VCaP (cell line): ENCODE measurements around the gene KCNC2.

Experiments used
- H3K27ac ChIP-seq: fragments of 450-650 bp; 2 replicates; pipeline ENCODE4 v1.5.1; 2017
- TF ChIP-seq, protein P1 (sequence below): fragments of 450-650 bp; conservative IDR thresholded peaks from 2 replicates; pipeline ENCODE4 v1.5.1; 2017; ENCODE audit warnings: mild to moderate bottlenecking, moderate library complexity

The KCNC2 gene

DNA sequence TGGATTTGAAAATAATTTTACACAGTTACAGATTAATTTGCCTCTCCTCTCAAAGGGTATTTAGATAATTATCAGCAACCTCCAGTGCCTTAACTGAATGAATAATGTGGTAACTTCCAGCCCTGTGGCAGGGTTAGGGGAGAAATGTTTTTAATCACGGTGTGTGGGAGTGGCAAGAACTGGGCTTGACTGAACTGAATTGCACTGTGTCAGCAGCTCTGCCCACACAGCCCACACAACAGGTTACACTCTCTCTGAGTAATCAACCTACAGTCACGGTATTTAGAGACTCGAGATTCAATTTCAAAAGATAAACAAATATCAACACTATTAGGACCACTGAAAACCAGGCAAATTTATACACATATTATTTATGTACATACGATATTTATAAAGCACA lies 198.5 kb downstream of the KCNC2 start:
- H3K27ac ChIP-seq, result no peak overlapping the region
- TF ChIP-seq, protein P1, sequence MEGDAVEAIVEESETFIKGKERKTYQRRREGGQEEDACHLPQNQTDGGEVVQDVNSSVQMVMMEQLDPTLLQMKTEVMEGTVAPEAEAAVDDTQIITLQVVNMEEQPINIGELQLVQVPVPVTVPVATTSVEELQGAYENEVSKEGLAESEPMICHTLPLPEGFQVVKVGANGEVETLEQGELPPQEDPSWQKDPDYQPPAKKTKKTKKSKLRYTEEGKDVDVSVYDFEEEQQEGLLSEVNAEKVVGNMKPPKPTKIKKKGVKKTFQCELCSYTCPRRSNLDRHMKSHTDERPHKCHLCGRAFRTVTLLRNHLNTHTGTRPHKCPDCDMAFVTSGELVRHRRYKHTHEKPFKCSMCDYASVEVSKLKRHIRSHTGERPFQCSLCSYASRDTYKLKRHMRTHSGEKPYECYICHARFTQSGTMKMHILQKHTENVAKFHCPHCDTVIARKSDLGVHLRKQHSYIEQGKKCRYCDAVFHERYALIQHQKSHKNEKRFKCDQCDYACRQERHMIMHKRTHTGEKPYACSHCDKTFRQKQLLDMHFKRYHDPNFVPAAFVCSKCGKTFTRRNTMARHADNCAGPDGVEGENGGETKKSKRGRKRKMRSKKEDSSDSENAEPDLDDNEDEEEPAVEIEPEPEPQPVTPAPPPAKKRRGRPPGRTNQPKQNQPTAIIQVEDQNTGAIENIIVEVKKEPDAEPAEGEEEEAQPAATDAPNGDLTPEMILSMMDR, result no peak

DNA sequence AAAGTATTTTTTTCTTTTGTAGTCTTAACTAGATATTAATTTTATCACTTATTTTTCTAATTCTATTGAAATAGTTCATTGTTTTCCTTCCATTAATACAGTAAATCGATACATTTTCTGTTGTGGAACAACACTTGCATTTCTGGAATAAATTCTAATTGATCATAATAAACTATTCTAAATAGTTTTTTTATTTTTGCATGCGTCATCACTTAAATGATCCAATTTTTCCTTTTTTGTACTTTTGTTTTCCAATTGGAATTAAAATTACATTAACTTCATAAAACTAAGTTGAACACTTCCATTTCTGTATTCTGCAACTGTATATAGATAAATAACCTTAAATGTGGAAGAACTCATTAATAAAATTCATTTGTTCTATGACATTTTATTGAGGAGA lies 202.5 kb downstream of the KCNC2 start:
- TF ChIP-seq, protein P1, result no peak
- H3K27ac ChIP-seq, result no peak overlapping the region

DNA sequence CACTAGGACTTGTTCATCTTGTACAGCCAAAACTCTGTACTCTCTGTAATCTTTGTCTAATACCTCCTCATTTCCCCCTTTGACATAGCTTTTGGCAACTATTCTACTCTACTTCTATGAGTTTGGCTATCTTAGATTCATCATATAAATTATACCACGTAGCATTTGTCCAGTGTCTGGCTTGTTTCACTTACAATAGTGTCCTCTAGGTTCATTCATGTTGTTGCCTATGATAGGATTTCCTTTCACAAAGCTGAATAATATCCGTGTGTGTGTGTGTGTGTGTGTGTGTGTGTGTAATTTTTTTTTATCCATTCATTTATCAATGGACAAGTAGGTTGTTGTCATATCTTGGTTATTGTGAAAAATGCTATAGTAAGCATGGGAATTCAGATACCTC lies 209.5 kb downstream of the KCNC2 start:
- no peak overlapping the region for H3K27ac ChIP-seq
- TF ChIP-seq, protein P1, result no peak

DNA sequence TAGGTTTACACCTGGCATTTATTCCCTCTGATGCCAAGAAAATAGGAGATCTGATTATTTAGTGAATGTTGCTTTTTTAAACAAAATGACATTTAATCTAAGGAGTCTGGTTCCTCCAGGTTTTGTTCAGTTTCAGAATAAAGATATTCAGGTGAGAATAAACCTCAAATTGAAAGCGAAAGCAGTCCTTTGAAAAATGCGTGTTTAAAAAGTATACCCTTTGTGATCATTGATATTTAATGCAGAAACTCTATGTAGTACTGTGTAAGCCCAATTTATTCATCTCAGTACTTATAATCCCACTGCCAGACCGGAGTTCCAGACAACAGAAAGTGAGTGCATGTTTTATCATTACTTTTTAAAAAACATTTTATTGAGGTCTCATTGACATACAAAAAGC lies 210.2 kb downstream of the KCNC2 start:
- H3K27ac ChIP-seq, result no peak overlapping the region
- TF ChIP-seq, protein P1, result no peak
